GM12891 (cell line): ENCODE data around the gene CNTD1.

Source experiments
- DNase-seq: peaks from one replicate; pipeline ENCODE4 v3.0.0; 2011; ENCODE audit warnings: low spot score; ENCODE audit not compliant: insufficient read length
- FAIRE-seq: peaks from 2 replicates; lab custom pipeline; 2011; peaks lifted over from hg19 to GRCh38; lab: Jason Lieb, UNC
- PAX5 ChIP-seq: IDR thresholded peaks from 2 replicates; pipeline ENCODE4 v1.6.1; 2011; ENCODE audit warnings: low read length, moderate library complexity, mild to moderate bottlenecking; ENCODE audit not compliant: insufficient read depth, severe bottlenecking
- POLR2A ChIP-seq: IDR thresholded peaks from 2 replicates; pipeline ENCODE4 v1.6.1; 2011; ENCODE audit warnings: low read depth, low read length, control low read depth
- POLR2AphosphoS5 ChIP-seq: IDR thresholded peaks from 2 replicates; pipeline ENCODE4 v1.6.1; 2011; ENCODE audit warnings: low read depth, low read length, control low read depth
- POU2F2 ChIP-seq: IDR thresholded peaks from 2 replicates; pipeline ENCODE4 v1.6.1; 2011; ENCODE audit warnings: low read depth, mild to moderate bottlenecking, control low read depth, low read length, moderate library complexity
- SPI1 ChIP-seq: IDR thresholded peaks from 2 replicates; pipeline ENCODE4 v1.6.1; 2011; ENCODE audit warnings: low read depth, low read length, control low read depth
- TAF1 ChIP-seq: IDR thresholded peaks from 2 replicates; pipeline ENCODE4 v1.6.1; 2011; ENCODE audit warnings: low read depth, low read length, control low read depth

The CNTD1 gene

DNA sequence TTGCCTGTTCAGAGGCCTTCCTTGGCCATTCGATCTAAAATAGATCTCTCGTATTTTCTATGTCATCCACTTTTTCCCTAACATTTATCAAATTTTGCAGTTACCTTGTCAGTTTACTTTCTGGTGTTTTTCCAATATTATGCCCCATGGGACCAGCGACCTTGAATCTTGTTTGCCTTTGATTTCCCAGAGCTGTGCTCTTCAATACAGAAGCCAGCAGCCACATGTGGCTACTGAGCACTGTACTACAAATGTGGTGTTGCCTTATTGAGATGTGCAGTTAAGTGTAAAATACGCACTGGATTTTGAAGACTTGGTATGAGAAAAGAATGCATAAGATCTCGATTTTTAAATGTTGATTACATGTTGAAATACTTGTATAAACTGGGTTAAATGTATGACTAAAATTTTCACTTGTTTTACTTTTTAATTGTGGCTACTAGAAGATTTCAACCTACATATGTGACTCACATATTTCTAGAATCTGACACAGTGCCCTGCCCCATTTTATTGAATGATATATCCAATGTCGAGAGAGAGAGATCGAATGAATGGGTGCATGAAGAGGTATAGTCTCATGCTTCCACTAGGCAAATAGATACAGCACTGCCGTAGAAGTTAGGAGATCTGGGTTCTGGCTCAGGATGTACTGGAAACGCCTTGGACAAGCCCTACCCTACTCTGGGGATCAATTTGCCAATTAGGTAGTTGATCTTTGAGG is 33.7 kb downstream of the CNTD1 start:
- FAIRE-seq: peak; percentile 33
- TF ChIP-seq POU2F2 (no peak), POLR2A (no peak), TAF1 (no peak), PAX5 (no peak), POLR2AphosphoS5 (no peak)
- no peak for DNase-seq

DNA sequence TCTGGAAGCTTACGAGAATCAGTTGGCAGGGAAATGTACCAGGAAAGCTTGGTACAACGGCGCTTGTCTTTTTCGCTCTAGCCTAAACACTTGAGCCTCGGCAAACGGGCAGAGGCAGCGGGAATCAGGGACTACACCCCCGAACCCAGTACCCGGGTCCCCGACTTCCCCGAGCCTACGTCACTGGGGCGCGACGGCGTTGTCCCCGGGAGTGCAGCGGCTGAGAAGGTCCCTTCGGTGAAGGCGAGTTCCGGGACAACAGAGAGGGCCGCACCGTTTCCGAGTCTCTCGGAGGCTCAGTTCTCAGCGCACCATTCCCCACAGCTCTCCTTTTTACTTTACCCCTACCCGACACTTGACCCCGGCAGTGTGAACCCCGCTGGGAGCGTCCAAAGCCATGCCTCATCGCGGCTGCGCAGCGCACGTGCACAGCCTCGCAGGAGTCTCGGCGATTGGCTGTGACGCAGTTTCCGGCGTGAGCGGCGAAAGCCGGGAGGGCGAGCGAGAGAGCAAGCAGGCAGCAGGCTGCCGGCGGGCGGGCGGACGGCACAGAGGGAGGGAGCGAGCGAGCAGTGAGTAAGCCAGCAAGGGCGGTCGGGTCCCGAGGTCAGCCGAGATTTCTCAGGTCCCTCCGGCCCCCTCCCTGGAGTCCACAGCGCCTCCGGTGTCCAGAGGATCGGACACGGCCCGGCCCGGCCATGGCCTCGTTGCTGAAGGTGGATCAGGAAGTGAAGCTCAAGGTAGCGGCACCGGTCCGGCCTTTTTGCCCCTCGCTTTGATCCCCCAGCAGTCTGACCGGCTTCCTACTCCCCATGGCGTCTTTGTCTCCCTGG is 34.5 kb downstream of the CNTD1 start, which contains the start of gene PSME3:
Gene PSME3 (plus strand): TSS at position 464 of the 833 bp plus-strand sequence. CDS start 235 bp downstream, at position 699.
- FAIRE-seq: peak; percentile 98
- TF ChIP-seq TAF1 (peak; percentile 80), POLR2A (peak; percentile 95), POLR2AphosphoS5 (peak; percentile 84), POU2F2 (no peak; the same call in 1 of the 2 replicates)
- peak; percentile 93 for DNase-seq

DNA sequence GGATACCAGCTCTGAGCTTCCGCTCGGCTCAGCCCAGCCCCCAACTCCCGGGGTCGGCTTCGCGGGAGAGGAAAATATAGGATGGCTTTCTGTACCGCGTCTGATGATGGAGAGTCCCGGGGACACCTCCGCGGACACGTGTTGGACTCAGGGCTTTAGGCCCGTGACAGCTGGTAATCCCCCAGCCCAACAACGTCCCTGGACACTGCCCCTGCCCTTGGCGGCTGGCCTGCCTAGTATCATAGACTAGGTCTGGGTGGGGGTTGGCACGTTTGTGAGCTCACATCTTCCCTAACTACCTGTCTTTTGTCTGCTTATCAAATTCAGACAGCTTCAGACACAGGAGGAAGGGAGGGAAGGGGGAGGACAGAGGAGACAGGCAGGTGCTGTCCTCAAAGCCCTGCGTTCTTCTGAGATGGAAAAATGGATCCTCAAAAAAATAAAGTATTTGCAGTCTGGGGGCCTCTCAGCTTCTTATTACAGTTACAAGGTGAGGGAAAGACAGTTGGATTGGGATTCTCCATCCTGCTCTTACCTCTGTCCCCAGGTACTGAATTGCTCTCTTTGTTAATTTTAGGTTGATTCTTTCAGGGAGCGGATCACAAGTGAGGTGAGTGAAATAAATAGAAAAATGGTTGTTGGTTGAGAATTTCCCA is 35.2 kb downstream of the CNTD1 start:
- FAIRE-seq: peak; percentile 26
- no peak for DNase-seq
- TF ChIP-seq POLR2AphosphoS5 (no peak), PAX5 (no peak), TAF1 (no peak), POU2F2 (no peak), SPI1 (no peak), POLR2A (no peak)

DNA sequence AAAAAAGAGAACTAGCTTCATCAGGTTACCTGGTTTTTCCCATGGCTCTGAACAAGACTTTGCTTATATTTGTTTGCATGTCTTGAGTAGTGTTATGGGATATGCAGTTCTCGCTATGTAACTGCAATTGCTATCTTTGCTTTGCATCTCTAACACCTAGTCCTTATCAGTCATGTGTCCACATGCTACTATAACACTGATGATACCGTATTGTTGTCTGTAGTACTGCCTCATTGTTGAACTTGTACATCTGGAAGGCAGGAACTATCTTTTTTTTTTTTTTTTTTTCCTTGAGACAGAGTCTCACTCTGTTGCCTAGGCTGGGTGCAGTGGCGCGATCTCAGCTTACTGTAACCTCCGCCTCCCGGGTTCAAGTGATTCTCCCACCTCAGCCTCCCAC is 37.1 kb downstream of the CNTD1 start:
- DNase-seq (no peak), FAIRE-seq (no peak)
- TF ChIP-seq POLR2A: no peak

DNA sequence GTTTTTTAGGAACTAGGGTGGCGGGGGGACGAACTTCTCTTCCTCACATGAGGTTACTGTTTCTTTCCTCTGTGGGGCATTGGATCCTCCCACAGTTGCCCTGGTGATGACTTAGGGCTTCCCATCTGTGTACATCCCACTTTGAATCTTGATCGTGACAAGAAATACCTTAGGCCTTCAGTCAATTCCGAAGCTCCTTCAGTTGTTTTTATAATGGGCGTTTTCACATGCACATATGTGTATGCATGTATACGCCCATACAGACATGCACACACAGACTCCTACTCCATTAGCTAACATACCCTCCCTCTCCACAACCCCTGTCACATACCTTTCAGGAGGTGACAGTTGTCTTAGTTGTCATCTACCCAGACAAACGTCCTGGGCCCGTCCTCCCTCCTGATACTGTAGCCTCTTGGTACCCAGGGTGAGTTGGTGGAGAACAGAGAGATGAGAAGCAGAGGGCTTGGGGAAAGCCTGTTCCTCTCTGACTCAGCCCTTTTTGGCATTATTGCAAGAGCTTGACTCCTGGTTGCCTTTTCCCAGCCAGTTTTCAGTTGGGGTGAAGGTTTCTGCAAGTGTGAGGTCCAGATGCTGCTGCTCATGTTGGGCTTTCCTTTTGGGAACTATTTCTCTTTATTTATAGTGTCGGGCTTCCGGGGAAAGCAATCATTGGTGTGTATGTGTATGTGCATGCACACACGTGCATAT is 43.5 kb downstream of the CNTD1 start:
- FAIRE-seq: peak; percentile 23
- DNase-seq: no peak
- no peak for TF ChIP-seq TAF1
- no peak for TF ChIP-seq SPI1
- TF ChIP-seq PAX5: no peak
- no peak for TF ChIP-seq POLR2A
- TF ChIP-seq POLR2AphosphoS5: no peak
- no peak for TF ChIP-seq POU2F2

DNA sequence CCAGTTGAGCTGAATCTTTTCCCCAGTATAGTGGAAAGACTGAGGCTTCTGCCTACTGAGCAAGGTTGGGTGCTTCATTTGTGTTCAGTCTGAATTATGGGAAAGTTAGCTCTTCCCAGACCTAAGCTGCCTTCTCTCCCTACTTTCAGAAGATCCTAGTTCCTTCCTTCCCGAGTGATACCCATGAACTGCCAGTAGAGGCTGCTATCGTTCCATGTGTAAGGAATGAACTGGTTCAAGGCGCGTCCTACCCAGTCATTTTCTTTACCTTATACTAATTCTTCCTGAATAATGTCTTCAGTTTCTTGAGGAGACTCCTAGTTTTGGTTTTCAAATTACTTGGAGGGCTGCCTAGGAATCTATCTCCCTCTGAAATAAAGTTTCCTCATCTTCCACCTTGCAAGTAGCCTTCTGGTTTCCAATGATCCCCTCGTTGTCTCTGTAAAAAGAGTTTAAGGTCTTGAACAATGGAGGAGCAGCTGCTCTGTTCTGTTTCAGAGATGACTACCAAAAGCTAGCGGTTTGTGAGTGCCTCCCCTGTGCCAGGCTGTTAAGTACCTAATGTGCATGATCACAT is 44.8 kb downstream of the CNTD1 start:
- DNase-seq (no peak), FAIRE-seq (peak; percentile 69)
- TF ChIP-seq POLR2A: no peak
- no peak for TF ChIP-seq POU2F2
- 0 out of 2 replicates have a peak, but pooled peaks have one; percentile 16 for TF ChIP-seq SPI1
- TF ChIP-seq POLR2AphosphoS5: no peak; the same call in 1 of the 2 replicates

GRCh38 chr17:42844271-42844670 is 45.6 kb downstream of the CNTD1 start, which contains the start of gene AOC2:
Gene AOC2, plus strand, starts transcription at chr17:42844580. Its CDS starts 47 bp downstream, at chr17:42844627.
- FAIRE-seq: no peak

DNA sequence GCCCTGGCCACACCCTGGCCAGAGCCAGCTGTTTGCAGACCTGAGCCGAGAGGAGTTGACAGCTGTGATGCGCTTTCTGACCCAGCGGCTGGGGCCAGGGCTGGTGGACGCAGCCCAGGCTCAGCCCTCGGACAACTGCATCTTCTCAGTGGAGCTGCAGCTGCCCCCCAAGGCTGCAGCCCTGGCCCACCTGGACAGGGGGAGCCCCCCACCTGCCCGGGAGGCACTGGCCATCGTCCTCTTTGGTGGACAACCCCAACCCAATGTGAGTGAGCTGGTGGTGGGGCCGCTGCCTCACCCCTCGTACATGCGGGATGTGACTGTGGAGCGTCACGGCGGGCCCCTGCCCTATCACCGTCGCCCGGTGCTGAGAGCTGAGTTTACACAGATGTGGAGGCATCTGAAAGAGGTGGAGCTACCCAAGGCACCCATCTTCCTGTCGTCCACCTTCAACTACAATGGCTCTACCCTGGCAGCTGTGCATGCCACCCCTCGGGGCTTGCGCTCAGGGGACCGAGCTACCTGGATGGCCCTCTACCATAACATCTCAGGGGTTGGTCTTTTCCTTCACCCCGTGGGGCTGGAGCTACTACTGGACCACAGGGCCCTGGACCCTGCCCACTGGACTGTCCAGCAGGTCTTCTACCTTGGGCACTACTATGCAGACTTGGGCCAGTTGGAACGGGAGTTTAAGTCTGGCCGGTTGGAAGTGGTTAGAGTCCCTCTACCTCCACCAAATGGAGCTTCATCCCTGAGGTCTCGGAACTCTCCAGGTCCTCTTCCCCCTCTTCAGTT is 46.3 kb downstream of the CNTD1 start:
- no peak for DNase-seq
- FAIRE-seq: no peak
- TF ChIP-seq POLR2AphosphoS5: no peak; the same call in 1 of the 2 replicates
- TF ChIP-seq PAX5: no peak
- no peak for TF ChIP-seq POU2F2
- TF ChIP-seq SPI1: no peak
- no peak for TF ChIP-seq POLR2A
- TF ChIP-seq TAF1: no peak

More at GRCh38 chr17:42844271-42844670, 45.6 kb downstream of the CNTD1 start, which contains the start of gene AOC2:
- TF ChIP-seq POLR2A: no peak
- TF ChIP-seq PAX5: no peak
- no peak for TF ChIP-seq POLR2AphosphoS5
- no peak for TF ChIP-seq TAF1
- no peak for TF ChIP-seq SPI1
- TF ChIP-seq POU2F2: no peak
- no peak for DNase-seq
